ENCODE results near the gene TOX2. TPM values are rescaled to one million over a fixed set of nuclear protein-coding genes. Genes with fewer than 3 reads are reported as not detected.

Gene TOX2
- total and polyA plus RNA-seq, 2 of the 4 experiments (the other 2 are of a cell fraction): 1.3 to 17.5 TPM

GRCh38 chr20:43988867-43989266 is 74.2 kb downstream of the TOX2 start:
- H2AK9ac ChIP-seq (replicated peaks; ENCODE audit: low read depth, low read length, poor library complexity): no peak overlapping the region
- dilution Hi-C loops (cut with HindIII; ENCODE audit: low sequenced_read_pairs, unreplicated experiment): no loop called here
- CTCF ChIA-PET: interaction anchor here (0.6 kb wide), 1 partner anchor 24 kb away, joined by 3 read pairs; no protein-coding TSS in a partner anchor
- H3K4me1 ChIP-seq (ENCODE audit: control insufficient read depth, insufficient read depth, low read length): peaks cover 8% of the 10 kb centered on the region
- no peak overlapping the region for H3K4ac ChIP-seq (ENCODE audit: low read depth, low read length)
- peaks cover 27 to 73% of the 10 kb centered on the region in 2 experiments for H3K79me1 ChIP-seq (ENCODE audit: low read depth in 1 of 2, low read length in 2 of 2)
- H4K91ac ChIP-seq (ENCODE audit: insufficient read depth, low read depth, low read length): no peak overlapping the region
- H4K20me1 ChIP-seq (ENCODE audit: insufficient read depth, low read length): peaks cover 29% of the 10 kb centered on the region; the same call in 1 of the 2 replicates
- peak overlapping the region in 1 of 2 experiments; percentile 38; a peak in 1 of 4 replicates for H4K8ac ChIP-seq (ENCODE audit: low read depth in 2 of 2, low read length in 2 of 2)
- H3K27ac ChIP-seq (ENCODE audit: insufficient read depth, low read length): no peak overlapping the region
- no peak overlapping the region for H3K56ac ChIP-seq (ENCODE audit: extremely low read depth, insufficient read depth, low read length)
- TF ChIP-seq MAFK (IDR thresholded peaks at IDR 0.05; ENCODE audit: low read depth, low read length) (no peak), RAD21 (IDR thresholded peaks at IDR 0.05; ENCODE audit: low read length) (peak; percentile 53), ELK1 (IDR thresholded peaks at IDR 0.05; ENCODE audit: borderline replicate concordance, low read depth, low read length) (no peak), CHD1 (IDR thresholded peaks at IDR 0.05; ENCODE audit: low read depth, low read length) (no peak), CTCF (conservative IDR thresholded peaks at IDR 0.05; ENCODE audit: low read depth, low read length) (peak; percentile 38), MAZ (IDR thresholded peaks at IDR 0.05; ENCODE audit: borderline replicate concordance, low read depth, low read length) (no peak), SMC3 (IDR thresholded peaks at IDR 0.05; ENCODE audit: low read depth, low read length) (peak; percentile 43; the same call in 1 of the 2 replicates), USF2 (IDR thresholded peaks at IDR 0.05; ENCODE audit: low read depth, low read length) (no peak)
- no peak overlapping the region for H3K4me2 ChIP-seq (ENCODE audit: low read depth, low read length)
- no peak overlapping the region for H3K18ac ChIP-seq (ENCODE audit: low read depth, low read length)
- H3K9me3 ChIP-seq (ENCODE audit: control insufficient read depth, insufficient read depth, low read length): peaks cover 2% of the 10 kb centered on the region; the same call in 1 of the 2 replicates
- in situ Hi-C loops (cut with MboI; ENCODE audit: low sequenced_read_pairs): no loop called here
- no peak overlapping the region for H2BK20ac ChIP-seq (ENCODE audit: low read depth, low read length)
- H2BK15ac ChIP-seq (ENCODE audit: low read depth, low read length): no peak overlapping the region
- WGBS, 2 experiments (ENCODE audit: extremely low coverage in 2 of 2, insufficient read length in 1 of 2): no CpG with 5 or more reads among the region's 1 CpG
- DNase-seq (peak; percentile 55), ATAC-seq (ENCODE audit: low read depth) (peak; percentile 67)
- H3K14ac ChIP-seq (replicated peaks; ENCODE audit: low read depth, low read length): peak overlapping the region; percentile 14
- POLR2A ChIA-PET (ENCODE audit: unreplicated experiment): no interaction called here
- H3K27me3 ChIP-seq (ENCODE audit: control insufficient read depth, insufficient read depth, low read length): no peaks in the 10 kb centered on the region
- H3K23ac ChIP-seq (ENCODE audit: low read depth, low read length): 0 out of 2 replicates have a peak overlapping the region, but pooled peaks have one; percentile 24
- no peak overlapping the region for H2BK120ac ChIP-seq (ENCODE audit: low read depth, low read length)
- no TSS peak for BruUV-seq (replicated peaks)
- H3K36me3 ChIP-seq (ENCODE audit: control insufficient read depth, insufficient read depth, low read length): 0 out of 2 replicates have a peak, but pooled peaks cover 2% of the 10 kb centered on the region
- peak overlapping the region; percentile 36 for H2AFZ ChIP-seq (replicated peaks; ENCODE audit: low read length, poor library complexity)
- H3K9me1 ChIP-seq (ENCODE audit: insufficient read depth, low read length): peaks cover 28% of the 10 kb centered on the region
- 0 out of 2 replicates have a peak overlapping the region, but pooled peaks have one; percentile 27 for H2AK5ac ChIP-seq (ENCODE audit: low read depth, low read length)
- no peak overlapping the region for H4K5ac ChIP-seq (ENCODE audit: low read depth, low read length)
- intact Hi-C loops (cut with micrococcal nuclease): loop anchor here (1.0 kb wide), 1 partner anchor 240 kb away; no protein-coding TSS in a partner anchor
- no peak overlapping the region for H2BK5ac ChIP-seq (ENCODE audit: low read depth, low read length, poor library complexity, severe bottlenecking)
- H3K4me3 ChIP-seq (ENCODE audit: insufficient read depth, low read depth, low read length): no peak overlapping the region
- H3K9ac ChIP-seq (ENCODE audit: low read depth, low read length): no peak overlapping the region

Data from IMR-90 (cell line).